B cell (primary cell): ENCODE results near the gene MCOLN3.

Source experiments
- EZH2 ChIP-seq: IDR thresholded peaks from 2 replicates; pipeline ENCODE4 v1.6.1; 2012; ENCODE audit warnings: borderline replicate concordance, low read depth, mild to moderate bottlenecking, moderate library complexity, low read length; ENCODE audit not compliant: insufficient read depth, poor library complexity, severe bottlenecking
- TF ChIP-seq, protein P1 (sequence below): fragments of 200-600 bp; IDR thresholded peaks from one replicate; pipeline ENCODE4 v1.8.0; 2022; ENCODE audit warnings: antibody characterized with exemption, mild to moderate bottlenecking

DNA sequence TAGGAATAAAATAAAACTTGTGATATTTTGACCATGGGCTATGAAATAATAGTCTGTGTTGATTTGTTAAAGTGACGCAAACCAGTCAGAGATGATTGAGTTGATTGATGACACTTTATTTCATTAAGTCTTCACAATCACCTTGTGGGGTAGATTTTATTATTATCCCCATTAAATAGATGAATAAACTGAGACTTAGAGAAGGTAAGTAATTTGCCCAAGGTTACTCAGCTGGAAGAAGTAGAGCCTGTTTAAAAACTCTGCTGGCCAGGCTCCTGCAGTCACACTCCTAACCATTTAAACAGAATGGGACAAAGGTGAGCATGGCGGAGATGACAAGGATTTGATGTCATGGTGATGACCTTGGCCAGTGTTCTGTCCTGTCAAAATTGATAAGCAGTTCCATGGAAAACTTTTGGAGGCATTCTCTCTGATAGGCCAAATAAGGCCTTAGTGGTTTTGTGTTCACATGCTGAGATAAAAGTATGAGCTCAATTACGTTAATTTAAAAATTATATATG lies 22.7 kb upstream of the MCOLN3 start:
- no peak for TF ChIP-seq EZH2
- TF ChIP-seq, protein P1, sequence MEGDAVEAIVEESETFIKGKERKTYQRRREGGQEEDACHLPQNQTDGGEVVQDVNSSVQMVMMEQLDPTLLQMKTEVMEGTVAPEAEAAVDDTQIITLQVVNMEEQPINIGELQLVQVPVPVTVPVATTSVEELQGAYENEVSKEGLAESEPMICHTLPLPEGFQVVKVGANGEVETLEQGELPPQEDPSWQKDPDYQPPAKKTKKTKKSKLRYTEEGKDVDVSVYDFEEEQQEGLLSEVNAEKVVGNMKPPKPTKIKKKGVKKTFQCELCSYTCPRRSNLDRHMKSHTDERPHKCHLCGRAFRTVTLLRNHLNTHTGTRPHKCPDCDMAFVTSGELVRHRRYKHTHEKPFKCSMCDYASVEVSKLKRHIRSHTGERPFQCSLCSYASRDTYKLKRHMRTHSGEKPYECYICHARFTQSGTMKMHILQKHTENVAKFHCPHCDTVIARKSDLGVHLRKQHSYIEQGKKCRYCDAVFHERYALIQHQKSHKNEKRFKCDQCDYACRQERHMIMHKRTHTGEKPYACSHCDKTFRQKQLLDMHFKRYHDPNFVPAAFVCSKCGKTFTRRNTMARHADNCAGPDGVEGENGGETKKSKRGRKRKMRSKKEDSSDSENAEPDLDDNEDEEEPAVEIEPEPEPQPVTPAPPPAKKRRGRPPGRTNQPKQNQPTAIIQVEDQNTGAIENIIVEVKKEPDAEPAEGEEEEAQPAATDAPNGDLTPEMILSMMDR = no peak
